HG02623 (cell line): ENCODE results near the gene TECPR2.

Experiments
- ATAC-seq: cut with Tn5 transposase; IDR thresholded peaks from one replicate; pipeline ENCODE4 v1.9.1; 2021; ENCODE audit warnings: moderate library complexity; ENCODE audit not compliant: unreplicated experiment

TECPR2 gene

GRCh38 chr14:102492531-102492910 is 129.8 kb downstream of the TECPR2 start:
- no peak for ATAC-seq

GRCh38 chr14:102493096-102493495 is 130.4 kb downstream of the TECPR2 start:
- no peak for ATAC-seq

GRCh38 chr14:102493585-102493984 is 130.8 kb downstream of the TECPR2 start:
- ATAC-seq, result no peak

- ATAC-seq, result no peak
Measured at GRCh38 chr14:102495491-102496330, 133.0 kb downstream of the TECPR2 start.

GRCh38 chr14:102496331-102496691 is 133.6 kb downstream of the TECPR2 start:
- ATAC-seq, result no peak

GRCh38 chr14:102496958-102497744 is 134.4 kb downstream of the TECPR2 start:
- ATAC-seq, result no peak

- no peak for ATAC-seq
Measured at GRCh38 chr14:102497998-102498677, 135.4 kb downstream of the TECPR2 start.

- no peak for ATAC-seq
Measured at GRCh38 chr14:102498678-102499265, 136.0 kb downstream of the TECPR2 start.

GRCh38 chr14:102499401-102500157 is 136.8 kb downstream of the TECPR2 start:
- no peak for ATAC-seq

- no peak for ATAC-seq
Measured at GRCh38 chr14:102500158-102500662, 137.5 kb downstream of the TECPR2 start.

- no peak for ATAC-seq
Measured at GRCh38 chr14:102500713-102501112, 138.0 kb downstream of the TECPR2 start.

GRCh38 chr14:102501751-102502315 is 139.1 kb downstream of the TECPR2 start:
- no peak for ATAC-seq

GRCh38 chr14:102502571-102502970 is 139.8 kb downstream of the TECPR2 start:
- ATAC-seq, result no peak

GRCh38 chr14:102503641-102504327 is 141.0 kb downstream of the TECPR2 start:
- ATAC-seq, result no peak

GRCh38 chr14:102504328-102504999 is 141.7 kb downstream of the TECPR2 start:
- no peak for ATAC-seq

- no peak for ATAC-seq
Measured at GRCh38 chr14:102505000-102505619, 142.4 kb downstream of the TECPR2 start.

GRCh38 chr14:102505775-102506625 is 143.3 kb downstream of the TECPR2 start:
- no peak for ATAC-seq

GRCh38 chr14:102506626-102506925 is 143.8 kb downstream of the TECPR2 start:
- no peak for ATAC-seq
